Measurements from ENCODE around the gene FRYL.

The FRYL gene

GRCh38 chr4:48602222-48602621 is 177.9 kb downstream of the FRYL start:
- no peak for TF ChIP-seq CTCF (conservative IDR thresholded peaks at IDR 0.05; ENCODE audit: low read length)
- TF ChIP-seq EZH2phosphoT487 (IDR thresholded peaks at IDR 0.05; ENCODE audit: borderline replicate concordance), result no peak
- no peaks in the 10 kb centered on the region for H3K79me2 ChIP-seq (ENCODE audit: insufficient read depth, low read length)
- H3F3A ChIP-seq (ENCODE audit: low read depth), result no peaks in the 10 kb centered on the region
- H3K9me3 ChIP-seq (ENCODE audit: insufficient read depth, low read depth, low read length), result no peaks in the 10 kb centered on the region
- no peak overlapping the region for H3K9ac ChIP-seq (ENCODE audit: low read depth, low read length, poor library complexity, severe bottlenecking)
- H3K4me1 ChIP-seq (ENCODE audit: insufficient read depth, low read length, poor library complexity, severe bottlenecking), result no peaks in the 10 kb centered on the region
- H4K20me1 ChIP-seq (ENCODE audit: insufficient read depth, low read length, poor library complexity, severe bottlenecking), result no peaks in the 10 kb centered on the region
- peaks cover 33% of the 10 kb centered on the region; the same call in 1 of the 2 replicates for H3K36me3 ChIP-seq (ENCODE audit: insufficient read depth, low read length)
- H3K4me3 ChIP-seq (ENCODE audit: low read length, poor library complexity, severe bottlenecking), result no peak overlapping the region
- H3K27me3 ChIP-seq (ENCODE audit: insufficient read depth, low read length, poor library complexity, severe bottlenecking), result no peaks in the 10 kb centered on the region
- H3K4me2 ChIP-seq (ENCODE audit: low read depth, low read length, poor library complexity, severe bottlenecking), result no peak overlapping the region
- H3K9me2 ChIP-seq (replicated peaks; ENCODE audit: low read depth, low read length), result no peaks in the 10 kb centered on the region
- H2AFZ ChIP-seq (ENCODE audit: low read length), result no peak overlapping the region

GRCh38 chr4:48596336-48596735 is 183.7 kb downstream of the FRYL start:
- TF ChIP-seq CTCF (conservative IDR thresholded peaks at IDR 0.05; ENCODE audit: low read length) (no peak), EZH2phosphoT487 (IDR thresholded peaks at IDR 0.05; ENCODE audit: borderline replicate concordance) (no peak)

GRCh38 chr4:48594180-48594579 is 185.9 kb downstream of the FRYL start:
- H2AFZ ChIP-seq (ENCODE audit: low read length), result no peak overlapping the region
- no peaks in the 10 kb centered on the region for H3K9me2 ChIP-seq (replicated peaks; ENCODE audit: low read depth, low read length)
- H4K20me1 ChIP-seq (ENCODE audit: insufficient read depth, low read length, poor library complexity, severe bottlenecking), result no peaks in the 10 kb centered on the region
- peaks cover 48% of the 10 kb centered on the region; the same call in 1 of the 2 replicates for H3K36me3 ChIP-seq (ENCODE audit: insufficient read depth, low read length)
- no peaks in the 10 kb centered on the region for H3F3A ChIP-seq (ENCODE audit: low read depth)
- no peaks in the 10 kb centered on the region for H3K9me3 ChIP-seq (ENCODE audit: insufficient read depth, low read depth, low read length)
- H3K9ac ChIP-seq (ENCODE audit: low read depth, low read length, poor library complexity, severe bottlenecking), result no peak overlapping the region
- peaks cover 3% of the 10 kb centered on the region for H3K4me1 ChIP-seq (ENCODE audit: insufficient read depth, low read length, poor library complexity, severe bottlenecking)
- no peak for TF ChIP-seq CTCF (conservative IDR thresholded peaks at IDR 0.05; ENCODE audit: low read length)
- no peak for TF ChIP-seq EZH2phosphoT487 (IDR thresholded peaks at IDR 0.05; ENCODE audit: borderline replicate concordance)
- no peaks in the 10 kb centered on the region for H3K79me2 ChIP-seq (ENCODE audit: insufficient read depth, low read length)
- no peak overlapping the region for H3K4me3 ChIP-seq (ENCODE audit: low read length, poor library complexity, severe bottlenecking)
- H3K4me2 ChIP-seq (ENCODE audit: low read depth, low read length, poor library complexity, severe bottlenecking), result no peak overlapping the region
- H3K27me3 ChIP-seq (ENCODE audit: insufficient read depth, low read length, poor library complexity, severe bottlenecking), result no peaks in the 10 kb centered on the region

More at GRCh38 chr4:48596336-48596735, 183.7 kb downstream of the FRYL start:
- no peak overlapping the region for H3K4me3 ChIP-seq (ENCODE audit: low read length, poor library complexity, severe bottlenecking)
- no peaks in the 10 kb centered on the region for H4K20me1 ChIP-seq (ENCODE audit: insufficient read depth, low read length, poor library complexity, severe bottlenecking)
- peaks cover 3% of the 10 kb centered on the region for H3K4me1 ChIP-seq (ENCODE audit: insufficient read depth, low read length, poor library complexity, severe bottlenecking)
- H3K27me3 ChIP-seq (ENCODE audit: insufficient read depth, low read length, poor library complexity, severe bottlenecking), result no peaks in the 10 kb centered on the region
- H3K79me2 ChIP-seq (ENCODE audit: insufficient read depth, low read length), result no peaks in the 10 kb centered on the region
- no peaks in the 10 kb centered on the region for H3K9me3 ChIP-seq (ENCODE audit: insufficient read depth, low read depth, low read length)
- H3K36me3 ChIP-seq (ENCODE audit: insufficient read depth, low read length), result peaks cover 34% of the 10 kb centered on the region; the same call in 1 of the 2 replicates
- H3K9me2 ChIP-seq (replicated peaks; ENCODE audit: low read depth, low read length), result no peaks in the 10 kb centered on the region
- H3F3A ChIP-seq (ENCODE audit: low read depth), result no peaks in the 10 kb centered on the region
- H3K4me2 ChIP-seq (ENCODE audit: low read depth, low read length, poor library complexity, severe bottlenecking), result no peak overlapping the region
- no peak overlapping the region for H2AFZ ChIP-seq (ENCODE audit: low read length)
- no peak overlapping the region for H3K9ac ChIP-seq (ENCODE audit: low read depth, low read length, poor library complexity, severe bottlenecking)

All from Loucy (cell line).